ENCODE measurements around the gene MTIF2.
"Not testable (repeated sequence)": the region's sequence is repeated elsewhere in the genome, so short reads cannot be mapped to it uniquely, and the experiment has no call there.

MTIF2 gene

DNA sequence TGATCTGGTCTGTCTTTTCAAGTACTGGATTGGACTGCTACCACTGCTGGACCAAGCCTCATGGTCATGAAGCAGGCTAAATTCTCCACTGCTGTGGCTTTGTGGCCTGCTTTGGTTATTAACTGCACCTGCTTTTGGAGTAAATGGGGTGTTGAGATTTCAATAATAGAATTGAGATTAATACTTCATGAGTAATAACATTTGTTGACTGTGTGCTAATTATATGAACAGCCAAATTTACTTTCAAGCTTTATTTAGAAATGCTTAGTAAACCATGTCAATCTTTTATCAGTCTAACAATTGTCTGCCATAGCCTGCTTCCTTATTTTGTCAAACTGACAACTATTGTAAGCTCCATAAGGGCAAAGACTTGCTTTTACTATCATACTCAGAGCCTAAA lies 27.4 kb upstream of the MTIF2 start:
- Histone ChIP-seq H3K27me3 (replicated peaks) (no peaks in the 10 kb centered on the region), H3K4me3 (ENCODE audit: low read depth, low read length) (no peak overlapping the region), H3K36me3 (replicated peaks) (peaks cover 19% of the 10 kb centered on the region), H3K27ac (no peak overlapping the region)
- no peak for DNase-seq
- TF ChIP-seq, protein P1, sequence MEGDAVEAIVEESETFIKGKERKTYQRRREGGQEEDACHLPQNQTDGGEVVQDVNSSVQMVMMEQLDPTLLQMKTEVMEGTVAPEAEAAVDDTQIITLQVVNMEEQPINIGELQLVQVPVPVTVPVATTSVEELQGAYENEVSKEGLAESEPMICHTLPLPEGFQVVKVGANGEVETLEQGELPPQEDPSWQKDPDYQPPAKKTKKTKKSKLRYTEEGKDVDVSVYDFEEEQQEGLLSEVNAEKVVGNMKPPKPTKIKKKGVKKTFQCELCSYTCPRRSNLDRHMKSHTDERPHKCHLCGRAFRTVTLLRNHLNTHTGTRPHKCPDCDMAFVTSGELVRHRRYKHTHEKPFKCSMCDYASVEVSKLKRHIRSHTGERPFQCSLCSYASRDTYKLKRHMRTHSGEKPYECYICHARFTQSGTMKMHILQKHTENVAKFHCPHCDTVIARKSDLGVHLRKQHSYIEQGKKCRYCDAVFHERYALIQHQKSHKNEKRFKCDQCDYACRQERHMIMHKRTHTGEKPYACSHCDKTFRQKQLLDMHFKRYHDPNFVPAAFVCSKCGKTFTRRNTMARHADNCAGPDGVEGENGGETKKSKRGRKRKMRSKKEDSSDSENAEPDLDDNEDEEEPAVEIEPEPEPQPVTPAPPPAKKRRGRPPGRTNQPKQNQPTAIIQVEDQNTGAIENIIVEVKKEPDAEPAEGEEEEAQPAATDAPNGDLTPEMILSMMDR (IDR thresholded peaks at IDR 0.05; ENCODE audit: low read depth, low read length, missing control alignments) = no peak
- in situ Hi-C loops (cut with HindIII; ENCODE audit: low pct_ligation_motif_present, low sequenced_read_pairs) = no loop called here

DNA sequence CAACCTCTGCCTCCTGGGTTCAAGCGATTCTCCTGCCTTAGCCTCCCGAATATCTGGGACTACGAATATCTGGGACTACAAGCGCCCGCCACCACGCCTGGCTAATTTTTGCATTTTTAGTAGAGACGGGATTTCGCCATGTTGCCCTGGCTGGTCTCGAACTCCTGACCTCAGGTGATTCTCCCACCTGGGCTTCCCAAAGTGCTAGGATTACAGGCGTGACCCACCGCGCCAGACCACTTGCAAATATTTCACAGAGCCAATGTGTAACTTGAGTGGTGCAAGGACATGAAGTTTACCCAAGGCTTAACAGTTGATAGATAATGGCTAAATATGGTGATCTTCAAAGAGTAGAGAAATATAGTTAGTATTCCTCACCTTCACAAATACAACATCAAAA lies 14.1 kb upstream of the MTIF2 start:
- no peak for DNase-seq
- H3K36me3 ChIP-seq (replicated peaks) = no peaks in the 10 kb centered on the region
- no peak overlapping the region for H3K4me3 ChIP-seq (ENCODE audit: low read depth, low read length)
- H3K27me3 ChIP-seq (replicated peaks) = no peaks in the 10 kb centered on the region
- H3K27ac ChIP-seq = no peak overlapping the region
- TF ChIP-seq, protein P1 (IDR thresholded peaks at IDR 0.05; ENCODE audit: low read depth, low read length, missing control alignments) = no peak
- in situ Hi-C loops (cut with HindIII; ENCODE audit: low pct_ligation_motif_present, low sequenced_read_pairs) = no loop called here

DNA sequence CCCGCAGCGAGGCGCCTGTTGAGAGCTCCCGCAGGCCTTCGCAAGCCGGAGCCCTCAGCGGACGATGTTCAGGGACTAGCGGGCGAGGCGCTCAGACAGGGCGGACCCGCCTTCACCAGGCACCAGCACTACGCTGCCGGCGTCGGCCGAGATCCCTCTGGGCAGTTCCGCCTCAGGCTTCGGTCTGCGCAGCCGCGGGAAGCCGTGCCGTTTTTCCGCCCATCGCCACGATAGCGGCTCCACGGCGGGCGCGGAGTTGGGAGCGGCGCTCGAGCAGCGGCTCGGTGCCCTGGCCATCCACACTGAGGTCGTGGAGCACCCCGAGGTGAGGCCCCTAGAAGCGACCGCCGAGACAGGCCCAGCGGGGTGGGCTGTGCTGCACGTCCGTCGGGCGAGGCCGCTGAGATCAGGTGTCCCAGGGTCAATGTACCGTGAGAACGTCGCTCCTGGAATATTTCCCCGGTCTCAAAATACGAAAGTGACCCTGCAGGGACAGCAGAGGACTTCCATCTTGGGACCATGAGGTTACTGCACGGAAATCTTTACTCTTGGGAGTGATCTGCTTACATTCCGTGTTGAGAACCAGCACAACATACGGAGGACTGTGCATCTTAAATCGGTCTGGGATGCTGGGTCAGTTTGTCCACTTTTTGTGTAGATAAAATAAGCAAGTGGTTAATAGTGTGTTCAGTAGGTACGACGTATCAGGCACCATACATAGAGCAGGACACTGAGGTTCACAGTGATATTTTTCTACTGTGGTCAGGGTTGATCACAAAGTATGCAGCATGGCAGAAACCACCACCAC lies 13.3 kb upstream of the MTIF2 start:
- DNase-seq = peak; percentile 83
- in situ Hi-C loops (cut with HindIII; ENCODE audit: low pct_ligation_motif_present, low sequenced_read_pairs) = no loop called here
- TF ChIP-seq, protein P1 (IDR thresholded peaks at IDR 0.05; ENCODE audit: low read depth, low read length, missing control alignments) = no peak
- Histone ChIP-seq H3K36me3 (replicated peaks) (no peaks in the 10 kb centered on the region), H3K27me3 (replicated peaks) (no peaks in the 10 kb centered on the region), H3K27ac (peak overlapping the region; percentile 73), H3K4me3 (ENCODE audit: low read depth, low read length) (peak overlapping the region; percentile 78)

DNA sequence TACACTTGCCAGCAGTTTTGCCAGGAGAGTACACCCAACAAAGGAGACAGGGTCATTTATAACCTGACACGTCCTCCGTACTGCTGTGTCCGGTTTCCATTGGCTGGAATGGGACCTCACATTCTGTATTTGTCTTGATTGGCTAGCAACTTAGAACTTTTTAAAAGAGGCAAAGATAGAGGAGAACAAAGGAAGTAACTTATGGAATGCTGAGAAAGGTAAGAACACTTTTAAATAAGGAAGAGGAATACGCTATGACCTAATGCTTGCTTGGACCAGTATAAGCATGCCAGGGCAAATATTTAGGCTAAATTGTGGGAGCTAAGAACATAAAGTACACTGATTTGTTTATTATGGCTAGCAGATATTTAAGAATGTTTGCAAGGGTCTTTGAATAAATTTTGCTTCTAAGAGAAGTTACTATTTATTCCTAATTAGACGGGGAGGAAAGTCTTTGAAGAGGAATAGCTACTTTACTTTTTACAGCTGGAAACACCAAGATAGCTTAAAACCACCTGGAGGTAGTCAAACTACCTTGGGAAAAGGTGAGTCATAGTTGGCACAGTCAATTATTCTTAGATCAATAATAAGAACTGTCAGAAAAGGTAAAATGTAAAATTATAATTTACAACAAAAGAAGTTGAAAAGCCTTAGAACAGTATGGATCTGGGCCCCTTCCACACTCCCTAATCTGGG lies 12.0 kb upstream of the MTIF2 start:
- DNase-seq; H3K27me3 ChIP-seq (replicated peaks); H3K4me3 ChIP-seq (ENCODE audit: low read depth, low read length); H3K36me3 ChIP-seq (replicated peaks); H3K27ac ChIP-seq; in situ Hi-C loops (cut with HindIII; ENCODE audit: low pct_ligation_motif_present, low sequenced_read_pairs): not testable (repeated sequence)

DNA sequence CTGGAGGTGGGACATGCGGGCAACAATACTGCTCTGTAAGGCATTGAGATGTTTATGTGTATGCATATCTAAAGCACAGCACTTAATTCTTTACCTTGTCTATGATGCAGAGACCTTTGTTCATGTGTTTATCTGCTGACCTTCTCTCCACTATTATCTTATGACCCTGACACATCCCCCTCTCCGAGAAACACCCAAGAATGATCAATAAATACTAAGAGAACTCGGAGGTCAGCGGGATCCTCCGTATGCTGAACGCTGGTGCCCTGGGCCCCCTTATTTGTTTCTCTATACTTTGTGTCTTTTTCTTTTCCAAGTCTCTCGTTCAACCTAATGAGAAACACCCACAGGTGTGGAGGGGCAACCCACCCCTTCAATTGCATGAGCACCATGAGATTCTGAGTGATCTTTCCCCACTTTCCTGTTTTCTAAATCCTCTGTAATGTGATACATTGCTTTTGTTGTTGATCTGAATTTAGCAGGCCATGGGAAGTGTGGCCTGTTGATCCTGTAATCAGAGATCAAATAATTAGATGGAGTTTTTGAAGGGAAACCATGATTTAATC lies 10.9 kb upstream of the MTIF2 start:
- in situ Hi-C loops (cut with HindIII; ENCODE audit: low pct_ligation_motif_present, low sequenced_read_pairs); DNase-seq; H3K27ac ChIP-seq; H3K36me3 ChIP-seq (replicated peaks); H3K27me3 ChIP-seq (replicated peaks); H3K4me3 ChIP-seq (ENCODE audit: low read depth, low read length): not testable (repeated sequence)

DNA sequence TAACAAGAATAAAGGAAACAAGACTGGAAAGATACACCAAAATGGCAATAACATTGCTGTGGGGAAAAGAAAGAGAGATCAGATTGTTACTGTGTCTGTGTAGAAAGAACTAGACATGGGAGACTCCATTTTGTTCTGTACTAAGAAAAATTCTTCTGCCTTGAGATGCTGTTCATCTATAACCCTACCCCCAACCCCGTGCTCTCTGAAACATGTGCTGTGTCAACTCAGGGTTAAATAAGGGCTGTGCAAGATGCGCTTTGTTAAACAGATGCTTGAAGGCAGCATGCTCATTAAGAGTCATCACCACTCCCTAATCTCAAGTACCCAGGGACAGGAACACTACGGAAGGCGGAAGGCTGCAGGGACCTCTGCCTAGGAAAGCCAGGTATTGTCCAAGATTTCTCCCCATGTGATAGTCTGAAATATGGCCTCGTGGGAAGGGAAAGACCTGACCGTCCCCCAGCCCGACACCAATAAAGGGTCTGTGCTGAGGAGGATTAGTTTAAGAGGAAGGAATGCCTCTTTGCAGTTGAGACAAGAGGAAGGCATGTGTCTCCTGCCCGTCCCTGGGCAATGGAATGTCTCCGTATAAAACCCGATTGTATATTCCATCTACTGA lies 10.3 kb upstream of the MTIF2 start:
- in situ Hi-C loops (cut with HindIII; ENCODE audit: low pct_ligation_motif_present, low sequenced_read_pairs); H3K27ac ChIP-seq: not testable (repeated sequence)

DNA sequence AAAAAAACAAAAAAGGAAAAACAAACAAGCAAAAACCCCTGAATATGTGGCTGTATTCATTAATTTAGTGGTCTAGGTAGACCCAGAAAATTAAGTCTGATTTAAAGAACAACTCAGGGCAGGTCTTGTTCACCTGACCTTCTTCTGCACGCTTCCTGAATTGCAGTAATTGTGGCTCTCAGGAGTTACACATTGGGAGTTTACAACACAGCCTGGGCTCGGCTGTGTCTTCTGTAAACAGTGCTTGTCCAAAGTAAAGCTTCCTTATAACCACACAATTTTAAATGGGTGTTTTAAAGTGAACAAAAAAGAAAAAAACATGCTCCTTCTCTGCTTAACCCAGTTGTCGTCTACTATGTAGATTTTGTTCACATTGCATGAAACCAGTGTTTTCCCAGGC lies 8.3 kb upstream of the MTIF2 start:
- no peak overlapping the region for H3K27ac ChIP-seq
- TF ChIP-seq, protein P1 (IDR thresholded peaks at IDR 0.05; ENCODE audit: low read depth, low read length, missing control alignments) = no peak
- in situ Hi-C loops (cut with HindIII; ENCODE audit: low pct_ligation_motif_present, low sequenced_read_pairs) = no loop called here
- no peaks in the 10 kb centered on the region for H3K27me3 ChIP-seq (replicated peaks)
- H3K4me3 ChIP-seq (ENCODE audit: low read depth, low read length) = no peak overlapping the region
- no peak for DNase-seq
- H3K36me3 ChIP-seq (replicated peaks) = no peaks in the 10 kb centered on the region

More for the DNA sequence above, 10.3 kb upstream of the MTIF2 start:
- not testable (repeated sequence) for H3K27me3 ChIP-seq (replicated peaks); H3K36me3 ChIP-seq (replicated peaks); H3K4me3 ChIP-seq (ENCODE audit: low read depth, low read length); DNase-seq

DNA sequence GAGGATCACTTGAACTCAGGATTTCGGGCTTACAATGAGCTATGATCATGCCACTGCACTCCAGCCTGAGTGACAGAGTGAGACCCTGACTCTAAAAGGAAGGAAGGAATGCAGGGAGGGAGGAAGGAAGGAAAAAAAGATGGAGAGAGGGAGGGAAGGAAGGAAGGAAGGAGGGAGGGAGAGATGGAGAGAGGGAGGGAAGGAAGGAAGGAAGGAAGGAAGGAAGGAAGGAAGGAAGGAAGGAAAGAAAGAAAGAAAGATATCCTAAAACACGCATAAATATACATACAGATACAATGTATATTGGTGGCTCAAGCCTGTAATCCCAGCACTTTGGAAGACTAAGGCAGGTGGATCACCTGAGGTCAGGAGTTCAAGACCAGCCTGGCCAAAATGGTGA lies 5.3 kb upstream of the MTIF2 start:
- DNase-seq; in situ Hi-C loops (cut with HindIII; ENCODE audit: low pct_ligation_motif_present, low sequenced_read_pairs); H3K27ac ChIP-seq; H3K27me3 ChIP-seq (replicated peaks); H3K36me3 ChIP-seq (replicated peaks); H3K4me3 ChIP-seq (ENCODE audit: low read depth, low read length): not testable (repeated sequence)
